ENCODE measurements around the gene SLX4IP.

Gene SLX4IP

DNA sequence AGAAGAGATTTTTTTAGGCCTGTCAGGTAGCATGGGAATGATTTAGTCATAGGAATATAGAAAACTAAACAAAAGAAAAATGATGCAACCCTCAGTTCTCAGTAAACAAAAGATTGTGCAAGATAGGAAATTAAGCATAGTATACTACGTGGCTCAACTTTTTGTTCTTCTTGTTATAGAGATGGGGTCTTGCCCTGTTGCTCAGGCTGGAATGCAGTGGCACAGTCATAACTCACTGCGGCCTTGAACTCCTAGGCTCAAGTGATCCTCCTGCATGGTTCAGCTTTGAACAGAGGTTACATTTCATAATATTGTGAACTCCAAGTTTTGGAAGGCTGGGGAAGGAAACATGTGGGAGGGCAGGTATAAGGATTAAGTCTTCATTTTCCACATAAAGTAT, 28.5 kb downstream of the SLX4IP start:
- in situ Hi-C loops (cut with MboI; ENCODE audit: low sequenced_read_pairs): no loop called here

DNA sequence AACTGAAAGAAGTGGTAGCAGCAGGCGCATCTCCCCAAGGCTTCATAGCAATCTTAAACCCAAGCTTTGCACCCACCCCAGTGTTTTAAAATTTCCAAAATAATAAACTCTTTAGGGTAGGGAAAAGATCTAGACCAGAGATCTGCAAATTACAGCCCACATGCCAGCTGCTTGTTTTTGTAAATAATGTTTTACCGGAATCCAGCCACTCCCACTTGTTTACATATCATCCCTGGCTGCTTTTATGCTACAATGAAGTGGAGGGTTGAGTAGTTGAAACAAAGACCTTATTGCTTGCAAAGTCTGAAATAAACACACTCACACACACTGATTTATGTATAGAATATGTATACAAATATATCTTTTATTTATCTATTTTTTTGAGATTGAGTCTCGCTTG, 30.0 kb downstream of the SLX4IP start:
- in situ Hi-C loops (cut with MboI; ENCODE audit: low sequenced_read_pairs): no loop called here

DNA sequence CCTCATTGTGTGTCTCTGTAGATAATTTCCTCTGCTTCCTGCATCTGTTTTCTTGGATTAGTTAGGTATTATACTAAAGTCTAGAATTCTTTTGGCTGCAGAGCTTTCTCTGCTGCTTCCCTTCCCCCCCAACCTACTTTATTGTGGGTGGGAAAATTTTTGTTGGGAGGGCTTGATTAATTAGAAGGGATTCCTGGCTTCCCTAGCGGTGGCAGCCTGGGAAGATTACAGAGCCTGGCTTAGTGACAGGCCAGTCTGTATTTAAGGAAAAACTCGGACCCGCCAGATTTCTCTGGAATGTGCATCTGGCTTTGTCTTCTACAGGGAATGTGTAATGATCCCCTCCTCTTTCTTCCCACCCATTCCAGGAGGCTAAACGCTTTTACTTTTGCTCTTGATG, 31.2 kb downstream of the SLX4IP start:
- in situ Hi-C loops (cut with MboI; ENCODE audit: low sequenced_read_pairs): no loop called here

DNA sequence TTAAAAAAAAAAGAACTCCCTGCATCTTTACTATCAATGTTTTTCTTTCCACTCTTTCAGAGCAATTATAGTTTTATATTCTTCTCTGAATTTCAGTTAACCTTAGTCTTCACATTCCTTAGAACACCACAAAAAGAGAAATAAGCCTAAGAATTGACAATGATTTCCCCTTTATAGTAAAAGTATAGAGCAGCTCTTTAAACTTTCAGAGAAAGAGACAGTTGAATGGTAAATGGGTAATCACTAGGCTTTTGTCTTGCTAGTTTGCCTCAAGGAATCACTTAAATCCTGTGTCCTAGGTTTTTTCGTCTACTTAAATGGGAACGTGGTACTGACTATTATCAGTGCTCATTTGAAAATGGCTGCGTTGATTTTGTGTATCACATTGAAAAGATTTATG, 31.8 kb downstream of the SLX4IP start:
- in situ Hi-C loops (cut with MboI; ENCODE audit: low sequenced_read_pairs): no loop called here

DNA sequence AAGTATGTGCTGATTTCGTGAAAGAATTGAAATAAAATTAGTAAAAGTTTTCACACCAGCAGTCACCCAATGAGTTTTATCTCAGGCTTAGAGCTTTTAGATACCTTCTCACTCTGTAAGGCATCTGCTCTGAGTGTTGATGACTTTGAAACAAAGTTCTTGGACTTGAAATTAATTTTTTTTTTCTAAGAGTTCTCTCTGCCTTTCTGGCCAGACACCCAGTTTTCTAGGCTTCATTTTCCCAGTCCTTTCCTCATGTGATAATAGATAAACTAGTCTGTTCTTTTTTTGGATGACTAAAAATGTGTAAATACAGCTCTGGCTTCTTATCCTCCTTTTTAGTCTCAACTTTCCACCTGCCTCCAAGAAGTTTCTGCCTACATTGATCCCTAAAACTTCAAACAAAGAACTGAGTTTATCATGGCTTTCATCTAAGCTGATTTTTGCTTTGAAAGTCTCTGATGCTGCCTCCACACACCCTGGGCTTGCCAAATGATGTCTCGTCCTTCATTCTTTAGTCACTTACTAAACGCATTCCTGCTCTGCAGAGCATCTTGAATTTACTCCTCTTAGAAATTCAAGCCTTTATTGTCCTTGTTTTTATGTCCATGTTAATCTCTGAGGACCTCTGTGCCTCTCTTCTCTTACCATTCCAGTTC, 32.7 kb downstream of the SLX4IP start:
- in situ Hi-C loops (cut with MboI; ENCODE audit: low sequenced_read_pairs): no loop called here

DNA sequence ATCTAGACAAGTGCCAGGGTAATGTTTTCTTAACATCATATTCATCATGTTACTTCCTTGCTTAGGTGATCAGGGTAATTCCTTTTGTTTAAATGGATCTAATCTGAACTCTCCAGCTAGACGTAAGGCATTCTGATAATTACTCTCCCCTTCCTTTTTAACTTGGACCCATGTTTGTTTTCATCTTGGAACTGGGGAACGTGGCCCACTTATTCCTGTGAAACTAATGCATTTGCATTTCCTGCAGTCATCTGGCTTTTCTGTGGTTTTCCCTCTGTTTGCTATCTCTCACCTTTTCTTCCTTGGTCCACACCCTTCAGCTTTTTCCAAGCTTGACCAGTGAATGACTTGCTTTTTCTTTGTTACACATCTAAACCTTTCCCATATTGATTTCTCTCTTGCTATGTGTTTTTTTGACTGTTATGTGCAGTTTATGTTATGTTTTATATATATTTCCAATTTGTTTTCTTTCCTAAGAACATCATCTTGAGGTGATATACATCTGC, 33.3 kb downstream of the SLX4IP start:
- in situ Hi-C loops (cut with MboI; ENCODE audit: low sequenced_read_pairs): no loop called here

DNA sequence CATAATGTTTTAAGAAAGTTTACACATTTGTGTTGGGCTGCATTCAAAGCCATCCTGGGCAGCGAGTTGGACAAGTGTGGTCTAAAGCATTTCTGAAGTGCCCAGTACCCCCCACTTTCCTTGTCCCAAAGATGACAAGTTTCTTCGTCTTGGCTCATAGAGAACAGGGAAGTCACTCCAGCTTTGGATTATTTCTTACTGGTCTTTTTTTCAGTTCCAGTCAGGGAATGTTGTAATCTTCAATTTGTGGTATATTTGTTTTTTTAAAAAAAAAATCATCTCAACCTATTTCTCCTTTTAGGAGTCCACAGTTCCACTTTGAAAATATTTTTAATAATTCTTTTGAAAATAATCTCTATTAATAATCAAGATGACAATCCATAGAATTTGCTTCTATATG, 34.0 kb downstream of the SLX4IP start:
- in situ Hi-C loops (cut with MboI; ENCODE audit: low sequenced_read_pairs): no loop called here

DNA sequence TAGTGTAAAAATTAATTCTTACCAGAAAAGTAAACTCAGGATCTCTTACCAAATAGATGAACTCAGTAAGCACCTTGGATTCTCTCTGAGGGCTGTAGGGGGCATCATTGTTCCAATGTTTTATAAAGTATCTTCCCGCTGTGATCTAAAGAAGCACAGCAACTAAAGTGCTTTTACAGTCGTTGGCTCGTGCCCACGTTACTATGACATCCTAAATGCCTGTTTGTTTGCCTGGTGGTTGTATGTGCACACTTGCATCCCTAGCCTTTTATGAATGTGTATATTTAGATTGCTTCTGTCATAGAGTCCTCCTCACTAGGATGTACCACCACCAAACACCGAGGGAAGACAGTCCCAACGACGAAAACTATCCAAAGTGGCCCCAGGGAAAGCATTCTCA, 34.5 kb downstream of the SLX4IP start:
- in situ Hi-C loops (cut with MboI; ENCODE audit: low sequenced_read_pairs): no loop called here

DNA sequence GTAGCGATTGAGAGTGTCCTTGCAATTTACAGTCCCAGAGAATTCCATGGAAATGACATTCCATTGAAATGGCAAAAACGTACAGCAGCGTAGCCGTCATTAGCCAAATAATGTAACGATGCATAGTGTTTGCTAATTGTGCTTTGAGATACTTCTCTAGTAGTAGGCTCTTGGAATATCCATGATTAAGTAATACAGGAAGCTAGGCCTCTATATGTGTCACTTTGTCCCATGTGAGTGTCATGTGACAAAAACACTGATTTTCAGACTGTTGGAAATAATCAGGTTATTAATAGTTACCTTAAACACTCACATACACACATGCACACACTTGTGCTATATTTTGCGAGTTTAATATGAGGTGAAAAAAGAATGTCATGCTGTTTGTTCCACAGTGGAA, 35.2 kb downstream of the SLX4IP start:
- in situ Hi-C loops (cut with MboI; ENCODE audit: low sequenced_read_pairs): no loop called here

DNA sequence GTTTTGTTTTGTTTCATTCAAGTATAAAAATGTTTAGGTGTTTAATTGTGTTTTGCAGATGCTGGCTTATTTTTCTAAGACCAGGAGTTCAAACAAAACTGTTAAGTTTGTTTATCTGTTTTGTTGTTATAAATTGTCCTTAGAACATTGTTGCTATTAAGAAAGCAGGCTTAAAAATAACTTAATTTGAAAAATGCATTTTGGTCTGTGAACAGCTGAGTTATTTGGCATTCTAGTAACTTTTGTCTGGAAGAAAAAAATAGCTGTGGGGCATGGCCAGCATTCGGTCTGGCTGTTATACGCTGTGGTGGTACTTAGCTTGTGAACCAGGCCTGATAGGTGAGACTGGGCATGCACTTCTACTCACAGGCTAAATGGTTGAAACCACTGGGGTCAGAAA, 37.8 kb downstream of the SLX4IP start:
- in situ Hi-C loops (cut with MboI; ENCODE audit: low sequenced_read_pairs): no loop called here

DNA sequence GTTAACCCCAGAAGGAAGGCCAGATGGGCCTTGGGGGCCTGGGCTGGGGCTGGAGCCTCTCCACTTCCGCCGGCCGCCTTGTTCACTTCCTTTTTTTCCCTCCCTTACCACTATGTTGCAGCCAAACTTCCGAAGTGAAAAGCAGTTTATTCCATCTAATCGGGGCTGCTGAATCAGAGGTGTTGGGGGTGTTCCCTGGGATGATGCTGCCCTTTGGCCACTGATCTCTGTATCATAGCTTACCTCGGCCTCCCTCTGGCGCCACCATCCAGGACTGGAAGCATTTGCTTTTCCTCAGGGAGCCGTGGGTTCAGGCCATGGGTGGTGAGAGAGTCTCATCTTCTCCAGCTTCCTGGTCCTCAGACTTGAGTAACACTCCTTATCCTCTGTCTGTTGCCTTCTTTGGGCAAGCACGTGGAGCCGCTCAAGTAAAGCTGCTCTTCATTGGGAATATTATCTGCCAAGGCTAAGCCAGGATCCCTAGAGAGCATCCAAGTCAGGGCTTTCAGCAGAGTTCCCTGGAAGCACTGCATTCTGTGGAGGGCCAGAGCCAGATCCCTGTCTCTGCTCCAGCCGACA, 39.6 kb downstream of the SLX4IP start:
- in situ Hi-C loops (cut with MboI; ENCODE audit: low sequenced_read_pairs): no loop called here

DNA sequence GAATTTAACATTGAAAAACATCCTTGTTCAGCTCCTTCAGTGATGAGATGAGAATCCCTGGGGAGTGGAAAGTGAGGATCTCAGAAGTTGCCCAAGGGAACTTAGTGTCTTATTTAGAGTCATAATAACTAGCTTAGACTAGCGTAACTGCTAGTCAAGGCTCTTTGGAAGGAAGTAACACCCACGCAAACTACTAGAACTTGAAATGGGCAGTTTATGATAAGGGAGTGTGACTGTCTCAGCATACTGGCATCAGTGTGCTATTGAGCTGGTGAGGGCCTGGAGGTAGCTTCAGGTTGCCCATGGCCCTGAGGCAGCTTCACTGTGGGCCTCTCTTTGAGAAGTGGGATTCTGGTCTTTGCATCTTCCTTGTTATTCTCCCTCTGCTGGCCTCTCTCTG, 40.1 kb downstream of the SLX4IP start:
- in situ Hi-C loops (cut with MboI; ENCODE audit: low sequenced_read_pairs): no loop called here

DNA sequence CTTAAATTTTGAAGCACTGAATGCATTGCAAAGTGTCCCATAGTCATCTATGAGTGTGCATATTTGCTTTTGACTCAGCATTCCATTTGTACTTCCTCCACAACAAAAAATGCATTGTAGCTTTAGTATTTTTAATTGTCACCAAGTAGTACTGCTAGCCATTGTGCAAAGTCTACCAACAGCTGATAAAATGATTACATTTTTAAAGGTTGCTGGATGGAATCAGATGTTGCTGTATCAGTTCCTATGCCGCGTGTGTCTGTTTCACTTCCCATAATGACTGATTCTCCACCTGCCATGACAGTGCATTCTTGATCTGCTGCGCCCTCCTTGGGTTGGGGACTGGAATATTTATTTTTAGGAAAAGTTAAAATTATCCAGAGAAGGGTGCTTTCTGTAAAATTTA, 41.2 kb downstream of the SLX4IP start:
- in situ Hi-C loops (cut with MboI; ENCODE audit: low sequenced_read_pairs): no loop called here

DNA sequence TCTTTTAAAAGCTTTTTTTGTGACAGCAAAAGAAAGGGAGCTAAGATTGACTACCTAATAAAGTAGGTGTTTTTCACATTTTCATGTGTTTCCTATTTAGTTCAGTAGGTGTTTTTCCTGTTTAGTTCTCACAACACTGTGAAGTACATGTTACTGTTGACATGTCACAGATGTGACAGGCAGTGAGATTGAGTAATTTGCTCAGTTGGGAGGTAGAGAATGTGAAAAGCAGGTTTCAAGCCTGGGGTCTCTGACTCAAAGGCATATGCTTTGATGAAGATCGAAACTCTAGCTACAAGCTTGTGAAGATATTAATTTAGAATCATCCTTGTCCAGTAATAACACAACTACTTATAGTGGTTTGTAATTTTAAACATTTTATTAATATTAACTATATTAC, 43.1 kb downstream of the SLX4IP start:
- in situ Hi-C loops (cut with MboI; ENCODE audit: low sequenced_read_pairs): no loop called here

DNA sequence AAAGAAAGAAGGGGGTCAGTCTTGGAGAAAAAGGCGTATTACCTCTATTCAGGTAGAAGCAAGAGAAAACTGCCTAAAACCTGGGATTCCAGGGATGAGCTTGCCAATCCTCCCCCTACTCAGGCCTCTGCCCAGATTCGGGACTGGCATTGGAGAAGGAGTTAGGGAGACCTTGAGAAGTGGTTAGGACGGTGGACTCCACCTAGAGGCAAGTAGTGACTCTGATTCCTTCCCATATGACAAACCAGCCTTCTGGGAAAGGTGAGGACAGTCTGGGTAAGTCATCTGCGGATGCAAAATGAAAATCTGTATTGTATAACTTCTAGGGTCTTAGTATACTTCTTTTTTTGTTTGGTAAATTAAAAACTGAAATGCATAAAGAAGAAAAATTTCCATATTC, 43.8 kb downstream of the SLX4IP start:
- in situ Hi-C loops (cut with MboI; ENCODE audit: low sequenced_read_pairs): no loop called here

DNA sequence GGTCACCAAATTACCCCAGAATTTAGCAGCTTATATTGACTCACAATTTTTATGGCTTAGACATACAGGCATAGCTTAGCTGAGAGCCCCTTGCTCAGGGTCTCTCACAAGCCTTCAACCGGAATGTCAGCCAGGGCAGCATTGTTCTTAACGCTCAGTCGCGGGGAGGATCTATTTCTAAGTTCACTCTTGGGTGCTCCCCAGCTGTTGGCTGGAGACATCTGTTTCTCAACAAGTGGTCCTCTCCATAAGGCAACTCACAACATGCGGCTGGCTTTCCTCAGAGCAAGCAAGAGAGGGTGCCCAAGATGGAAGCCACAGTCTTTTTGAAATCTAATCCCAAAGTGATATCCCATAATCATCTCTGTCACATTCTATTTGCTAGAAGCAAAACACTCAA, 46.6 kb downstream of the SLX4IP start:
- in situ Hi-C loops (cut with MboI; ENCODE audit: low sequenced_read_pairs): no loop called here

DNA sequence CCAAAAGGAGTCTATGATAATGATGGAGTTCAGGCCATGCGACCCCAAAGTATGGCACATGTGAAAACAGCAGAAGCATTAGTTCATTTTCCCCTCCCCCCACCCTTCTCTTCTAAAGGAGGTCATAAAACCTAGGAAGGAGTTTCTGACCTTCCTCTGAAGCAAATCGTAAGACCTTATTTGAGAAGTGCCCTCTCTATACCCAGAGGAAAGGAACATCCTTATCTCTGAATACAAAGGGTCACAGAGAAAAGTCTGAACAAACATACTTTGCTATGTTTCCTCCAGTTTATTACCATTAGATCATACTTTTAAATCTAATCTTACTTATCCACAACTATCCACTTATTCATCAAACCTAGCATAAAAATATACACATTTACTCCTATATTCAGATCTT, 48.6 kb downstream of the SLX4IP start:
- in situ Hi-C loops (cut with MboI; ENCODE audit: low sequenced_read_pairs): no loop called here

DNA sequence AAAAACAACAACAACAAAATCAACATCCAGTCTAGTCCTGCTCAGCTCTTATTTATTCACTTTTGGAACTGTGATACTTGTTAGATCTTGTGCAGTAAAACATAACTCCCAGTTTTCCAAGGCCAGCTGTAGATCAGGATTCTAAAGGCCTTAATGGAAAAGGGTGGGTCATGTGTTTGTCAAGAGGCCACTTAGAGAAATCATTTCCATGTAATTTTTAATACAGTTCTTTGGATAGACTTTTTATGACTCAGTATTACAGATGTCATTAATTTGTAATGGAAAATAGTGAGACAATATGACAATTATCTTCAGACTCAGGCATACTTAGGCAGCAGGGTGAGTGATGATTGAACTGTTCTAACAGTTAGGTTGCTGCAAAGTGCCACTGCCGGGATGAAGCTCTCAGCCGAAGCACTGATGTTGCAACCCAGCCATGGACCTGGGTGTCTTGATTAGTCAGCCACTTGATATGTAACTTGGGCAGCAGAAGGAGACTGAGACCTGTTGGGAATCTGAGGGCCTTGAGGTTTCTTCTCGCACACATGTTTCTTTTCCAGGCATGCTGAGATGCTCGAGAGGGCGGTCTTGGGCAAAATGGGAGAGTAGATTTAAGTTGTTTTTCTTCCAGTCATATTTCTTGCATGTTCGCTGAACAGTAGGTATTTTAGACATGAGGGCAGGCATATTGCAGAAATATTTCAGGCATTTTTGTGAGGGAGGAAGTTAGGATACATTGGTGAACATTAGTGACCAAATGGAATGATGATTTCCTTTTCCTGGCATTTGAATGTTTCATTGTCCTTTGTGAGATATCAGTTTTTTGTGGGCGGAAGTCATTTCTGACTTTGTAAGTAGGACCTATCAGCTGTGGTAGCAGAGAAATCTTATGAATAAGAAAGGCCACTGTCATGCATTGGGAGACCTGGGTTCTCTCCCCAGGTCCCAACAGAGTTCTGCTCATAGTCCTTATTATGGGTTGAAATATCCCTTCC, 52.3 kb downstream of the SLX4IP start:
- in situ Hi-C loops (cut with MboI; ENCODE audit: low sequenced_read_pairs): no loop called here

DNA sequence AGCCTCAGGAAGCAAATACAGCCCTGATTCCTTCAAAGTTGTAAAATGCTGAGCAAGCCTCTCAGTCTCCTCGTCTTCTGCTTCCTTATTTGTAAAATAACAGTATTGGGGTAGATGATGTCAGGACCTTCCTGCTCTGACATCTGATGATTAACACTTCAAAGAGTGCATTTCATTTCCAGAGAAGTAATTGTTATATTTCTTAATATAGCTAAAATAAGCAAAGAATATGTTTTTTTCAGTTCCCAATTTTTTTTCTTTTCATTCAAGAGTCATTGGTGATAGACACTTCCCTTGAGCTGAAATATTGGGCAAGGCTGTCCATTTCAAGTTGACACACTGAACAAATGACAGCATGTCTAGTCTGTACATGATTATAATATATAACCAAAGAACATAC, 53.4 kb downstream of the SLX4IP start:
- in situ Hi-C loops (cut with MboI; ENCODE audit: low sequenced_read_pairs): no loop called here

DNA sequence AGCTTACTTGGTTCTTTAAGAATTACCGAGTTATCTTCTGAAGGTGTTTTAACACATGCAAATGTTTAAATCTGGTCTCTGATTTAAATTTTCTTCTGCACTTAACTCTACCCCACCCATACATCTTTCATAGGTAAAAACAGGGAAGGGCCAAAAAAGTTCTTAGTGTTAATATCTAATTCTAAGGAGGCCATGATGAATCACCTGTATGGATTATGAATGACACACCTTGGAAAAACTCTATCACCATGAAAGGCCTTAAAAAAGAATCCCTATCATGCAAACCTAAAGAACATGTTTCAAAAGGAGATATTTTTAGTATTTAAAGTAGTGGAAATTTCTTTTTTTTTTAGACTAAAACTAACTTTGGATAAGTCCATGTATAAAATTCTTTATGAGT, 54.7 kb downstream of the SLX4IP start:
- in situ Hi-C loops (cut with MboI; ENCODE audit: low sequenced_read_pairs): no loop called here

DNA sequence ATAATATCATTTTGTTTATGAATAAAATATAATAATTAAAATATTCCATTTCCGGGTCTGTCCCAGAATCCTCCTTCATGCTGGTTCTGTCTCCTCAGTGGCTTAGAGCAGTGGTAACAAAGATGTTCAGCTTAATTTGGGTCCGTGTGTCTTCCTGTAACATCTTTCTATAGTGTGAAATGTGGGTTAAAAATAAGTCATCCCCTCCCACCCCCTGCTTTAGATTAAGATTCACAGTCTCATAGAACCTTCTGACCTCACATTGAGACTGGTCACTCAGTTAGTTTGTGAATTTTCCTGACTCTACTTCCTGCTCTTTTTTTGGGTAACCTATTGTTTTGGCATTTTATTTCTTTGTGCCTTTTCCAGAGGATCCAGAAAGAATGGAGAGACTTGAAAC, 55.2 kb downstream of the SLX4IP start:
- in situ Hi-C loops (cut with MboI; ENCODE audit: low sequenced_read_pairs): no loop called here

DNA sequence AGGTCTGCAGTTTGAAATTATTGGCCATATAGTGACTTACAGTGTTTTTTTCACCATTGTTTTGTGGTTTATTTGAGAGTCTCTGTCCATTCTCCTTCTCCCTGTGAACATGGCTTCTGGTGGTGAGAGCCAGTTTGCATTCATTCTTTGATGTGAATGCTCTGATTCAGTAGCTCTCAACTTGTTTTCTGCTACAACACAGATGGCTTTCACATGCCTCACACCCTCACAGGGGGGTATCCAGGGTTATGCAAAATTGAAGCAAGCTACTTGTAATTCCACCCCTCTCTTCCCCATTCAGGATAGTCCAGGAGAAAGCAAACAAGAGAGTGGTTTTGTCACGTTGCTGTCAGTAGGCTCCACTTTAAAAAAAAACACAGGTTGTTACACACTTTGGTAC, 55.6 kb downstream of the SLX4IP start:
- in situ Hi-C loops (cut with MboI; ENCODE audit: low sequenced_read_pairs): no loop called here

All from hTERT RPE-1 (cell line).